ENCODE measurements around the gene MGAT4C.
"Not testable (repeated sequence)": the region's sequence is repeated elsewhere in the genome, so short reads cannot be mapped to it uniquely, and the experiment has no call there.

MGAT4C gene

DNA sequence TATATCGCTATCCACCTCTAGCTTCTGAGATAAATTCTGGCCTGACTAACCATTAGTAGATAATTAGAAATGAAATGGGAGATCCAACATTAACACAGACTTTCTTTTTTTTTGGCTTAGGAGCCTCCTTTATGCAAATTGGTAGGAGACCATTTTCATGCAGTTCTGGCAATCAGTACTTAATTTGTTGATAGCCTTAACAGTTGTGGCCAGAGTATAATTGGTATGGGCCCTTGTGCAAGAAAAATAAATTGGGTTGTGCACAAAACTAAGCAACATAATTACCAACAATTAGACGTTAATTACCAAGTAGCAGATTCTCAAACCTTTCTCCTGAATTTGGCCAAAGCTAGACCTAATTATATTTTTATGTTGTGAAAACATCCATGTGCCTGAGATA, 111.0 kb downstream of the MGAT4C start:
- H3K4me2 ChIP-seq: no peak overlapping the region
- no peak overlapping the region for H3K4me3 ChIP-seq
- no peaks in the 10 kb centered on the region for H4K20me1 ChIP-seq
- no peak for TF ChIP-seq Cebpa-rat (IDR thresholded peaks at IDR 0.05)
- no peak overlapping the region for H3K27ac ChIP-seq
- H3K27me3 ChIP-seq: no peaks in the 10 kb centered on the region
- H3K9ac ChIP-seq: no peak overlapping the region
- no peaks in the 10 kb centered on the region for H3K4me1 ChIP-seq
- H3K36me3 ChIP-seq: no peaks in the 10 kb centered on the region
- H3K9me3 ChIP-seq: no peaks in the 10 kb centered on the region

DNA sequence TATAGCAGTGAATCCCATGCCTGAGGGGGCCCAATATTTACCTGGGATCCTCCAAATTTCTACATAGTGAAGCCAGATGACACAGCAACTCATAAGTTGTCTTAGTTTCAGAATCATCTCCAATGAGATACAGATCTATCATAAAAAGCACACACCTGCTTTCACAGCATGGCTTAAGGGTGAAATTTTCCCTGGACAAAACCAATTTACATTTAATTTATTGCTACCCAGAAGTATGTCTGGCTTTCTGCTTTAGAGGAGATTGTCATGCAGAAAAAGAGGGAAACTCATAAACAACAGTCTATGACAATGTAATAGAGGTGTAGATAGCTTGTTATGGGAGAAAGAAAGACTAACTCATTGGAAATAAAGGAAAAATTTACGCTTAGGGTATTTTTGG, 113.0 kb downstream of the MGAT4C start:
- no peak overlapping the region for H3K4me3 ChIP-seq
- no peaks in the 10 kb centered on the region for H3K9me3 ChIP-seq
- H3K4me2 ChIP-seq: no peak overlapping the region
- no peaks in the 10 kb centered on the region for H3K36me3 ChIP-seq
- no peak overlapping the region for H3K9ac ChIP-seq
- no peak overlapping the region for H3K27ac ChIP-seq
- H3K4me1 ChIP-seq: no peaks in the 10 kb centered on the region
- no peaks in the 10 kb centered on the region for H3K27me3 ChIP-seq
- no peak for TF ChIP-seq Cebpa-rat (IDR thresholded peaks at IDR 0.05)
- no peaks in the 10 kb centered on the region for H4K20me1 ChIP-seq

DNA sequence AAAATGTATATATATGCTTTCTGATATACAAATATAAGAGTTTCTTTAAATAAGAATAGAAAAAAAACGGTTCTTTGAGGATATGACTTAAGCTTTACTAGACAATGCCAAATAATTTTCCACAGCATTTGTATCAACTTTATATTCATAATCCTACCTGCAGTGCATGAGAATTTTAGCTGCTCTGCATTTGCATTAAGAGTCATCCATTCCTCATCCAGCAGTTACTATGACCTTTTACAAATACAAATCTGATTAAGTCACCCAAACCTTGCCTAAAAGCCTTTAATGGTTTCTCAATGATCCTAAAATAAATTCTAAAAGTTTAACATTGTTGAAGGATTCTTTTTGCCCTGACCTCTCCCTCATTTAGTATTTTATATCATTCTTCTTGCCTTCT, 116.5 kb downstream of the MGAT4C start:
- no peaks in the 10 kb centered on the region for H3K36me3 ChIP-seq
- no peak for TF ChIP-seq Cebpa-rat (IDR thresholded peaks at IDR 0.05)

DNA sequence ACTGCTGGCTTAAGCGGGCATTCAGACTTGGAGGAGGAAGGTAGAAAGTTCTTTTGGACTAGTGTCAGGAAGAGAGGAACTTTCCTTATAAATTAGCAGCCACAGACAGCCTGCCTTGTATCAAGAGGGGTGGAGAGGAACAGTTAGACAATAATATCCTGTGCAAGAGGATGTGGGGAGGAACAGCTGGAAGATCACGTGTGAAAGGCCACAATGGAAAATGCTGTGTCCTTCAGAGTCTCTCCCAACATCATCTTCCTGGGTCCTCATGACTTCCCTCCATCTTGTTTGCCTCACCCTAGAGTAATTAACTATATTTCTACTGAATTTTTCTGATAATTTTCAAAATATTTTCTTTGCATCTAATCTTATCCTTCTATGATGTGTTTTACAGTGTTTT, 117.4 kb downstream of the MGAT4C start:
- no peaks in the 10 kb centered on the region for H3K4me1 ChIP-seq
- H3K36me3 ChIP-seq: no peaks in the 10 kb centered on the region
- no peak for TF ChIP-seq Cebpa-rat (IDR thresholded peaks at IDR 0.05)
- H3K4me2 ChIP-seq: no peak overlapping the region
- no peak overlapping the region for H3K4me3 ChIP-seq
- no peaks in the 10 kb centered on the region for H3K27me3 ChIP-seq
- H4K20me1 ChIP-seq: no peaks in the 10 kb centered on the region
- no peak overlapping the region for H3K27ac ChIP-seq
- H3K9ac ChIP-seq: no peak overlapping the region
- no peaks in the 10 kb centered on the region for H3K9me3 ChIP-seq

More for the DNA sequence above, 116.5 kb downstream of the MGAT4C start:
- Histone ChIP-seq H3K4me2 (no peak overlapping the region), H3K4me1 (no peaks in the 10 kb centered on the region), H3K4me3 (no peak overlapping the region), H3K9me3 (no peaks in the 10 kb centered on the region), H3K27ac (no peak overlapping the region), H4K20me1 (no peaks in the 10 kb centered on the region), H3K27me3 (no peaks in the 10 kb centered on the region), H3K9ac (no peak overlapping the region)

DNA sequence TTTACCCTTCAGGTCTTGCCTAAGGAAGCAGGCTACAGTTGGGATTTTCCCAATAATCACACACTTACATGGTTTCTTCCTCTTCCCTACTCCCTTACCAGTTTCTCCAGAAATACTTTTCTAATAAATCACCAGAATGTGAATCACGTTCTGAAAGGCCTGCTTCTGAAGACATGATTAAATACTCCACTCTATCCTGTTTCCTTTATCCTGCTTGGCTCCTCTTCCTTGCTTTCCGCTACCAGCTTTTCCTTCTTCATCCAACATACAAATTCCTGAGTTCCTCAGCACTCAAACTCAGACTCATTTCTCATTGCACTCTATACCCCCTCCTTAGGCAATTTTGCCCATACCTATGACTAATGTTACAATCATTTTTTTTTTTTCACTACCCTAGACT, 118.3 kb downstream of the MGAT4C start:
- no peak overlapping the region for H3K27ac ChIP-seq
- no peaks in the 10 kb centered on the region for H3K36me3 ChIP-seq
- no peaks in the 10 kb centered on the region for H3K9me3 ChIP-seq
- no peaks in the 10 kb centered on the region for H4K20me1 ChIP-seq
- no peak for TF ChIP-seq Cebpa-rat (IDR thresholded peaks at IDR 0.05)
- no peak overlapping the region for H3K4me3 ChIP-seq
- H3K27me3 ChIP-seq: no peaks in the 10 kb centered on the region
- H3K4me1 ChIP-seq: no peaks in the 10 kb centered on the region
- H3K4me2 ChIP-seq: no peak overlapping the region
- no peak overlapping the region for H3K9ac ChIP-seq

DNA sequence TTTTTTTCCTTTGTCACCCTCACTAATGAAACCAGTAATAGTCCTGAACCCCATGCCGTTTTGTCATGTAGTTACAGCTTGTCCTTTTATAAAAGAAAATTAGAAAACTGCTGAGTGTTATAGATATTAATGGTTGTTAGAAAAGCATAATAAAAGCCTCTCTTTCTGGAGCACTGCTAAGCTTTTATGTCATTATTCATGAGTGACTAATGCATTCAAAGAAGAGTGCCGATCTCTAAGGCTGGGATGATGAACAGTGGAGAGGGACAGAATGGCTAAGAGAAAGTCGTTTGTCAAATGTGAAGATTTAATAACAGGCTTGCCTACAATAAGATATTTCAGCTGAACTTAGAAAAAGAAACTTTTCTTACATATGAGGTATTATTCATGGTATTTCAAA, 121.6 kb downstream of the MGAT4C start:
- no peaks in the 10 kb centered on the region for H3K27me3 ChIP-seq
- H3K9me3 ChIP-seq: no peaks in the 10 kb centered on the region
- no peak for TF ChIP-seq Cebpa-rat (IDR thresholded peaks at IDR 0.05)
- H3K36me3 ChIP-seq: no peaks in the 10 kb centered on the region
- no peak overlapping the region for H3K9ac ChIP-seq
- H3K4me2 ChIP-seq: no peak overlapping the region
- H4K20me1 ChIP-seq: no peaks in the 10 kb centered on the region
- H3K4me1 ChIP-seq: no peaks in the 10 kb centered on the region
- H3K27ac ChIP-seq: no peak overlapping the region
- no peak overlapping the region for H3K4me3 ChIP-seq

DNA sequence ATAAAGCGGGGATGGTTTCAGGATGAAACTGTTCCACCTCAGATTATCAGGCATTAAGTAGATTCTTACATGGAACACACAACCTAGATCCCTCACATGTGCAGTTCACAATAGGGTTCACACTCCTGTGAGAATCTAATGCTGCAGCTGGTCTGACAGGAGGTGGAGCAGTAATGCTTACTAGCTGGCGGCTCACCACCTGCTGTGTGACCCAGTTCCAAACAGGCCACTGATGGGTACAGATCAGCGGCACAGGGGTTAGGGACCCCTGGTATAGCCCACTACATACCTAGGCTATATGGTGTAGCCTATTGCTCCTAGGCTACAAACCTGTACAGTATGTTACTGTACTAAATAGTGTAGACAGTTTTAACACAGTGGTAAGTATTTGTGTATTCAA, 129.3 kb downstream of the MGAT4C start:
- H3K36me3 ChIP-seq, H3K9ac ChIP-seq, H3K27ac ChIP-seq, H3K27me3 ChIP-seq, H4K20me1 ChIP-seq, H3K4me3 ChIP-seq, H3K4me1 ChIP-seq, H3K9me3 ChIP-seq, H3K4me2 ChIP-seq: not testable (repeated sequence)

DNA sequence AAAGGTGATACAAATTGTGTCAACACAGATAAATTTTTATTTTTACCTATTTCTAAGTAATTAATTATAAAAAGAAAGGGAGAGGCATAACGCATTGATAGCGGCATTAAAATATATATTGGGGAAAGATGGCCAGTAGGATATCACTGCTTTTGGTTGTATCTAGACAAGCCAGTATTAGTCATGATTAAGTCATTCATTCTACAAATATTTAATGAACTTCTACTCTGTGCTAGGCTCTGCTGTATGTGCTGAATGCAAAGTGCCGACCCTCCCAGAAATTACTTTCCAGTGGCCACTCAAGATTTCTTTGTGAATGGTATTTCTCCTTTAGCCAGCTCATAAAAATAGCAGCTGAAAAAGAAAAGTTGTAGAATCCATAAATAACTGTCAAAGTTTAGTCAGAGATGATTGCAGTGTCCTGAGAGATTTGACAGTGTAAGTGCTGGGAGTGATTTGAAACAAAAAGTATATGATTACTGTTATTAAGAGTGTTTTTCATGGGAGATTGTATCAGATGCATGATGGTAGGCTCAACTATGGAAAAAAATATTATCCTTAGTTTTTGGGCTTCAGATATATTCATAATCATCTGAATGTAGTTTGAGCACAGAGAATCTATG, 133.2 kb downstream of the MGAT4C start:
- Histone ChIP-seq H3K27ac (no peak overlapping the region), H3K36me3 (no peaks in the 10 kb centered on the region), H3K9me3 (no peaks in the 10 kb centered on the region), H3K9ac (no peak overlapping the region), H4K20me1 (no peaks in the 10 kb centered on the region), H3K4me2 (no peak overlapping the region), H3K4me3 (no peak overlapping the region), H3K4me1 (no peaks in the 10 kb centered on the region), H3K27me3 (no peaks in the 10 kb centered on the region)
- no peak for TF ChIP-seq Cebpa-rat (IDR thresholded peaks at IDR 0.05)

DNA sequence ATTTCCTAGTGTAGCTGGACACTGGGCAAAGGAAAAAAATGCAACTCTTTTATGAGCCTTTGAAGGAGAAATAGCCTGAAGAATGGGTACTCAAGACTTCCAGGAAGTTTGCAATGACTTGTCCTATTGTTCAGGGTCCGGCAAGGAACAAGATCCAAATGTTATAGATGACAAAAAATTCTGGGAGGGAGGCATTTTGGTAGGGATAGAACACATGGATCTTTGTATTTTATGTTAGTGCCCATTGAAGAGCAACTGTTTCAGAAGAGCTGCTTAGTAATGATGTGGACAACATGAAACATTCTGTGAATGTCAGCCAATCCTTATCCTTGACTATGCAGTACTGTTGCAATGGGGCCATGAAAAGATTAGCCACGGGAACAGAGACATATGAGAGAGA, 138.0 kb downstream of the MGAT4C start:
- no peaks in the 10 kb centered on the region for H3K36me3 ChIP-seq
- H3K9me3 ChIP-seq: no peaks in the 10 kb centered on the region
- no peaks in the 10 kb centered on the region for H3K27me3 ChIP-seq
- H3K27ac ChIP-seq: no peak overlapping the region
- no peak overlapping the region for H3K9ac ChIP-seq
- no peaks in the 10 kb centered on the region for H4K20me1 ChIP-seq
- H3K4me3 ChIP-seq: no peak overlapping the region
- H3K4me1 ChIP-seq: no peaks in the 10 kb centered on the region
- no peak overlapping the region for H3K4me2 ChIP-seq
- TF ChIP-seq Cebpa-rat (IDR thresholded peaks at IDR 0.05): no peak

DNA sequence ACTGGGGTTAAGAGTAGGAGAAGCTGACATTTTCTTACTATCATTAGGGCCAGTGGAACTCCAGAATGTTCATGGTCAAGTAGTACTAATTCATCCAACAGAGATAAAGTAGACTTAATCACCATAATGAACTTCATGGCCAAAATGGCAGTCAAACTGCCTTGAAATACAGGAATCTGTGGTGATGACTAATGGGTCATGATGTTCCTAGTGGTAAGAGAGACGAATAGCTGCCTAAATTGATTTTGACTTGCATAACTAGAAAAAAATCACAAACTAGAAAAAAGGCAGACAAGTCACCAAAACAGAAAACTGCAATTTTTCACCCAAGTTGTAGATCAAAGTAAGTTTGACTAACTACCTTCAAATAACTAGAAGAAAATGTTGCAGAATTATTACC, 138.5 kb downstream of the MGAT4C start:
- H3K9ac ChIP-seq: no peak overlapping the region
- H3K27ac ChIP-seq: no peak overlapping the region
- no peak for TF ChIP-seq Cebpa-rat (IDR thresholded peaks at IDR 0.05)
- H3K9me3 ChIP-seq: no peaks in the 10 kb centered on the region
- no peak overlapping the region for H3K4me3 ChIP-seq
- no peaks in the 10 kb centered on the region for H3K27me3 ChIP-seq
- no peaks in the 10 kb centered on the region for H4K20me1 ChIP-seq
- no peaks in the 10 kb centered on the region for H3K36me3 ChIP-seq
- H3K4me1 ChIP-seq: no peaks in the 10 kb centered on the region
- no peak overlapping the region for H3K4me2 ChIP-seq

DNA sequence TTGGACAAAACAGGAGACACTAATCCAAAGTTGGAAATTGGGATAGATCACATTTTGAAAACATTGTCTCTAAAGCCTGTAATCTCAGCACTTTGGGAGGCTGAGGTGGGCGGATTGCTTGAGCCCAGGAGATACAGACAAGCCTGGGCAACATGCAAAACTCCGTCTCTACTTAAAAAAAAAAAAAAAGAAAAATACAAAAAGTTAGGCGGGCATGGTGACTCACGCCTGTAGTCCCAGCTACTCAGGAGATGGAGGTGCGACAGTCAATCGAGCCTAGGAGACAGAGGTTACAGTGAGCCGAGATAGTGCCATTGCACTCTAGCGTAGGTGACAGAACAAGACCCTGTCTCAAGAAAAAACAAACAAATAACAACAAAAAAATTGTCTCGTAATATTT, 152.1 kb downstream of the MGAT4C start:
- Histone ChIP-seq H4K20me1 (no peaks in the 10 kb centered on the region), H3K27ac (no peak overlapping the region), H3K9me3 (no peaks in the 10 kb centered on the region), H3K27me3 (no peaks in the 10 kb centered on the region), H3K4me2 (no peak overlapping the region), H3K9ac (no peak overlapping the region), H3K36me3 (no peaks in the 10 kb centered on the region), H3K4me1 (no peaks in the 10 kb centered on the region), H3K4me3 (no peak overlapping the region)
- TF ChIP-seq Cebpa-rat (IDR thresholded peaks at IDR 0.05): no peak
